Stimulated activated CD4-positive, alpha-beta T cell treated with anti-CD3 and anti-CD28 coated beads, Interleukin-12 subunit alpha, Interleukin-12 subunit beta, amount 100 ng/mL, for 24 hours (primary cell): Measurements from ENCODE around the gene ARMS2.

Experiments used
- DNase-seq, 2 experiments: peaks; one replicate each; pipeline ENCODE4 v3.0.0-alpha.2; 2020; ENCODE audit warnings: low read depth in 2 of 2

ARMS2 gene

GRCh38 chr10:122494173-122494820, 39.8 kb downstream of the ARMS2 start:
- DNase-seq = no peak

GRCh38 chr10:122494833-122495232, 40.4 kb downstream of the ARMS2 start:
- no peak for DNase-seq

GRCh38 chr10:122495406-122496340, 41.2 kb downstream of the ARMS2 start:
- no peak for DNase-seq

- DNase-seq = no peak
Observed at GRCh38 chr10:122497241-122497640, 42.8 kb downstream of the ARMS2 start.

- no peak for DNase-seq
Observed at GRCh38 chr10:122498521-122498920, 44.1 kb downstream of the ARMS2 start.

DNA sequence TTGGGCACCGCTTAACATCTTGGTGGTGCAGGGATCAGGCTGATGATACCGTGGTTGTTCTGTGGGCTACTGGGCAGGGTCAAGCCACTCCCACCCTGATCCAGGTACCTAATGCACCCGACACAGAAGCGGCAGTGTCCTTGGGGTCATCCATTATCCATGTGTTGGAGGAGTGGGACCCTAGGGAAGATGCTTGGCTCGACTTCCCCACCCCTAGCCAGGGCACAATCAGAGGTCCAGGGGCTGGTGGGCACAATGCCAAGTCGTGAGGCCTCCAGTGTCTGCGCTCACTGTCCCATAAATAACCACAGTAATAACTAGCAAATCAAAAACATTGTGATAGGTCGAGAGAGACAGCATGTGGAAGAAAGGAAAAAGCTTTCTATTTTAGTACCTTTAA, 44.6 kb downstream of the ARMS2 start:
- DNase-seq = no peak

- no peak for DNase-seq
Observed at GRCh38 chr10:122499491-122499941, 45.1 kb downstream of the ARMS2 start.

GRCh38 chr10:122500194-122500593, 45.7 kb downstream of the ARMS2 start:
- DNase-seq = no peak

DNA sequence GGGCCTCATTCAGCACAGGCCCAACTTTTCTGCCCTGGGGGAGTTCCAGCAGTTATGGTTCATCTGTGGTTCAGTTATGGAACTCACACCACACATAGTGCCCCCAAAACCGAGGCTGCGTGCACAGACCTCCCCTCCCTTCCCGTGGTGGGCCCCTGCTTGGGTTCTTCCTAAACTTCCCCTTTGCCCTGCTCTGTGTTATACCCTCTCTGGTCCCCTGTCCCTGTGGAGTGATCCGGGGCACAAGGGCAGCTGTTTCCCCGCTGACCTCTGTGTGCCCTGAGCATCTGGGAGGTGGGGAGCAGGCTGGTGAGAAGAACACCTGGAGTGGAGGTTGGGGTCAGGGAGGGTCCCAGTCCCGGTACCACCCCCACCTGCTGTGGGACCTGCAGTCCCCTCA, 46.3 kb downstream of the ARMS2 start:
- DNase-seq = no peak

- DNase-seq = no peak
Observed at GRCh38 chr10:122503012-122503411, 48.6 kb downstream of the ARMS2 start.

GRCh38 chr10:122503886-122504609, 49.6 kb downstream of the ARMS2 start:
- DNase-seq = no peak

- DNase-seq = no peak
Observed at GRCh38 chr10:122504610-122504950, 50.1 kb downstream of the ARMS2 start.

- DNase-seq = no peak
Observed at GRCh38 chr10:122505011-122505410, 50.6 kb downstream of the ARMS2 start.

GRCh38 chr10:122505885-122506645, 51.6 kb downstream of the ARMS2 start:
- DNase-seq = no peak
